Neural cell (in vitro differentiated cells): ENCODE measurements around the gene SLC12A1. TPM values are rescaled to one million over a fixed set of nuclear protein-coding genes. Genes with fewer than 3 reads are reported as not detected.

Experiments used
- H2AFZ ChIP-seq: fragments of 200-600, 300-800 bp; sonication (generic), shearing (Covaris generic); 2 replicates; pipeline ENCODE4 v1.6.0; 2014; ENCODE audit warnings: low read depth, mild to moderate bottlenecking, antibody characterized with exemption, low read length, moderate library complexity
- H3F3A ChIP-seq: fragments of 200-600 bp; shearing (Covaris generic); 2 replicates; pipeline ENCODE4 v1.6.1; 2016; ENCODE audit warnings: mild to moderate bottlenecking, moderate library complexity, mixed read lengths, antibody characterized with exemption, low read length; ENCODE audit not compliant: insufficient read depth, poor library complexity, severe bottlenecking
- H3K27ac ChIP-seq: fragments of 200-600, 300-800 bp; sonication (generic), shearing (Covaris generic); 2 replicates; pipeline ENCODE4 v1.5.1; 2014; ENCODE audit warnings: mild to moderate bottlenecking, low read length, moderate library complexity
- H3K27me3 ChIP-seq: fragments of 300-800, 200-600 bp; sonication (generic), shearing (Covaris generic); 2 replicates; pipeline ENCODE4 v1.6.0; 2014; ENCODE audit warnings: mild to moderate bottlenecking, low read depth, low read length, moderate library complexity; ENCODE audit not compliant: insufficient read depth
- H3K36me3 ChIP-seq: fragments of 300-800, 200-600 bp; sonication (generic), shearing (Covaris generic); 2 replicates; pipeline ENCODE4 v1.5.1; 2014; ENCODE audit warnings: mild to moderate bottlenecking, antibody characterized with exemption, low read length, moderate library complexity; ENCODE audit not compliant: insufficient read depth
- H3K4me2 ChIP-seq: fragments of 300-800, 200-600 bp; sonication (generic), shearing (Covaris generic); 2 replicates; pipeline ENCODE4 v1.6.0; 2014; ENCODE audit warnings: mild to moderate bottlenecking, low read length
- H3K4me3 ChIP-seq: fragments of 300-800, 200-600 bp; sonication (generic), shearing (Covaris generic); 2 replicates; pipeline ENCODE4 v1.5.1; 2014; ENCODE audit warnings: mild to moderate bottlenecking, low read length, moderate library complexity
- H3K79me2 ChIP-seq: fragments of 200-600 bp; shearing (Covaris generic); replicated peaks from 2 replicates; pipeline ENCODE4 v1.6.0; 2014; ENCODE audit warnings: mild to moderate bottlenecking, low read length, moderate library complexity; ENCODE audit not compliant: insufficient read depth
- H3K9ac ChIP-seq: fragments of 300-800, 200-600 bp; sonication (generic), shearing (Covaris generic); 2 replicates; pipeline ENCODE4 v1.6.1; 2016; ENCODE audit warnings: mild to moderate bottlenecking, low read length, mixed read lengths
- H3K9me2 ChIP-seq: fragments of 200-600 bp; shearing (Covaris generic); 2 replicates; pipeline ENCODE4 v1.6.1; 2016; ENCODE audit warnings: mild to moderate bottlenecking, low read length, mixed read lengths; ENCODE audit not compliant: insufficient read depth
- H3K9me3 ChIP-seq: fragments of 200-600, 300-800 bp; sonication (generic), shearing (Covaris generic); 2 replicates; pipeline ENCODE4 v1.6.1; 2016; ENCODE audit warnings: mild to moderate bottlenecking, mixed run types, low read length, moderate library complexity, mixed read lengths
- H4K20me1 ChIP-seq: fragments of 200-600 bp; shearing (Covaris generic); 2 replicates; pipeline ENCODE4 v1.6.1; 2016; ENCODE audit warnings: mild to moderate bottlenecking, mixed run types; ENCODE audit not compliant: insufficient read depth
- EP300 ChIP-seq: fragments of 450-650 bp; conservative IDR thresholded peaks from 2 replicates; pipeline ENCODE4 v1.6.1; 2014; ENCODE audit warnings: antibody characterized with exemption, mild to moderate bottlenecking, moderate library complexity; ENCODE audit not compliant: poor library complexity, severe bottlenecking
- EZH2 ChIP-seq: fragments of 200-600, 300-800 bp; shearing (Covaris generic), sonication (generic); IDR thresholded peaks from 2 replicates; pipeline ENCODE4 v1.6.1; 2014; ENCODE audit warnings: antibody characterized with exemption, low read length, borderline replicate concordance, mild to moderate bottlenecking; ENCODE audit not compliant: insufficient read depth, poor library complexity, severe bottlenecking
- MXI1 ChIP-seq: fragments of 450-650 bp; conservative IDR thresholded peaks from 2 replicates; pipeline ENCODE4 v1.6.1; 2014; ENCODE audit warnings: antibody characterized with exemption, mild to moderate bottlenecking; ENCODE audit not compliant: poor library complexity, severe bottlenecking
- POLR2AphosphoS5 ChIP-seq: IDR thresholded peaks from 2 replicates; pipeline ENCODE4 v1.6.1; 2012
- RAD21 ChIP-seq: fragments of 450-650 bp; conservative IDR thresholded peaks from 2 replicates; pipeline ENCODE4 v1.6.1; 2014; ENCODE audit warnings: antibody characterized with exemption, mild to moderate bottlenecking, moderate library complexity
- SMC3 ChIP-seq: fragments of 450-650 bp; conservative IDR thresholded peaks from 2 replicates; pipeline ENCODE4 v1.6.1; 2014; ENCODE audit warnings: antibody characterized with exemption, mild to moderate bottlenecking, moderate library complexity; ENCODE audit not compliant: poor library complexity
- TAF1 ChIP-seq: IDR thresholded peaks from 2 replicates; pipeline ENCODE4 v1.6.1; 2012; ENCODE audit warnings: low read depth
- polyA plus RNA-seq: library from polyadenylated mRNA; depleted of rRNA; stranded (reverse); fragments of >200 nt; gene quantifications from 2 replicates; pipeline ENCODE4 v1.2.3, GENCODE V29; 2014
- TF ChIP-seq, protein P1 (sequence below): IDR thresholded peaks from 2 replicates; pipeline ENCODE4 v1.6.1; 2012; ENCODE audit warnings: borderline replicate concordance
- TF ChIP-seq, protein P2 (sequence below): fragments of 450-650 bp; IDR thresholded peaks from 2 replicates; pipeline ENCODE4 v1.5.1; 2014; ENCODE audit warnings: antibody characterized with exemption, mild to moderate bottlenecking, moderate library complexity; ENCODE audit not compliant: poor library complexity, severe bottlenecking

The SLC12A1 gene
- polyA plus RNA-seq, 1 donor from 2014 or later, result 0.67 TPM

DNA sequence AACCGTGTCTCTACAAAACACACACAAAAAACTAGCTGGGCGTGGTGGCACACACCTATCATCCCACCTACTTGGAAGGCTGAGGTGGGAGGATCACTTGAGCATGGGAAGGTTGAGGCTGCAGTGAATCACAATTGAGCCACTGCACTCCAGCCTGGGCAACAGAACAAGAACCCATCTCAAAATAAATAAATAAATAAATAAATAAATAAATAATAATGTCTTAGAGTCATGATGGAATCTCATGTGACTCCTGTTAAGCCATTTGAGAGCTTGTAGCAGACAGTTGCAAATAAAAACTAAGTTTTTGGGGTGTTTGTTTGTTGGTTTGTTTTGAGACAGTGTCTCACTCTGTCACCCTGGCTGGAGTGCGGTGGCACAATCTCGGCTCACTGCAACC, 33.2 kb downstream of the SLC12A1 start:
- no peak overlapping the region for H3K4me2 ChIP-seq
- H3K9ac ChIP-seq, result no peak overlapping the region
- no peaks in the 10 kb centered on the region for H3K79me2 ChIP-seq
- no peaks in the 10 kb centered on the region for H3F3A ChIP-seq
- no peaks in the 10 kb centered on the region for H3K9me2 ChIP-seq
- H3K27me3 ChIP-seq, result no peaks in the 10 kb centered on the region
- no peak overlapping the region for H3K4me3 ChIP-seq
- no peak overlapping the region for H2AFZ ChIP-seq
- H3K9me3 ChIP-seq, result no peaks in the 10 kb centered on the region
- TF ChIP-seq TAF1 (no peak), POLR2AphosphoS5 (no peak), MXI1 (no peak)
- no peak overlapping the region for H3K27ac ChIP-seq
- no peaks in the 10 kb centered on the region for H3K36me3 ChIP-seq
- H4K20me1 ChIP-seq, result no peaks in the 10 kb centered on the region

DNA sequence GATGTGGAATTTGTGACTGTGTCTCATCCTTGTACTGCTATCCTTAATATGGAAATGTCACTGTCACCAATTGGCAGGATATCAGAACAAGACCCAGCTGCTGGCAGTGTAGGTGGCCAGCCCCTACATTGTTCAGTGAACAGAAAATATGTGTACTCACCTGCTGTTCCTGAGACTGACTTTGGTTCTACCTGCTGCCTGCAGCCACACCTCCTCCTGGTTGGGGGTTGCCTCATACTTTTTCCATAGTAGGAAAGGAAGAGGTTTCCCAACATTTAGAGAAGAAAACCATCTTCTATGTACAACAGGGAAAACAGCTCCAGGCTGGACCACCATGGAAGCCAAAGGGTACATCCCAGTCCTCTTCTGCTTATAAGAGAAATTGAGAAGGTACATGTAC, 35.9 kb downstream of the SLC12A1 start:
- no peak overlapping the region for H2AFZ ChIP-seq
- TF ChIP-seq MXI1 (no peak), EZH2 (no peak), POLR2AphosphoS5 (no peak), EP300 (no peak), SMC3 (no peak), TAF1 (no peak), RAD21 (no peak)
- TF ChIP-seq, protein P1, sequence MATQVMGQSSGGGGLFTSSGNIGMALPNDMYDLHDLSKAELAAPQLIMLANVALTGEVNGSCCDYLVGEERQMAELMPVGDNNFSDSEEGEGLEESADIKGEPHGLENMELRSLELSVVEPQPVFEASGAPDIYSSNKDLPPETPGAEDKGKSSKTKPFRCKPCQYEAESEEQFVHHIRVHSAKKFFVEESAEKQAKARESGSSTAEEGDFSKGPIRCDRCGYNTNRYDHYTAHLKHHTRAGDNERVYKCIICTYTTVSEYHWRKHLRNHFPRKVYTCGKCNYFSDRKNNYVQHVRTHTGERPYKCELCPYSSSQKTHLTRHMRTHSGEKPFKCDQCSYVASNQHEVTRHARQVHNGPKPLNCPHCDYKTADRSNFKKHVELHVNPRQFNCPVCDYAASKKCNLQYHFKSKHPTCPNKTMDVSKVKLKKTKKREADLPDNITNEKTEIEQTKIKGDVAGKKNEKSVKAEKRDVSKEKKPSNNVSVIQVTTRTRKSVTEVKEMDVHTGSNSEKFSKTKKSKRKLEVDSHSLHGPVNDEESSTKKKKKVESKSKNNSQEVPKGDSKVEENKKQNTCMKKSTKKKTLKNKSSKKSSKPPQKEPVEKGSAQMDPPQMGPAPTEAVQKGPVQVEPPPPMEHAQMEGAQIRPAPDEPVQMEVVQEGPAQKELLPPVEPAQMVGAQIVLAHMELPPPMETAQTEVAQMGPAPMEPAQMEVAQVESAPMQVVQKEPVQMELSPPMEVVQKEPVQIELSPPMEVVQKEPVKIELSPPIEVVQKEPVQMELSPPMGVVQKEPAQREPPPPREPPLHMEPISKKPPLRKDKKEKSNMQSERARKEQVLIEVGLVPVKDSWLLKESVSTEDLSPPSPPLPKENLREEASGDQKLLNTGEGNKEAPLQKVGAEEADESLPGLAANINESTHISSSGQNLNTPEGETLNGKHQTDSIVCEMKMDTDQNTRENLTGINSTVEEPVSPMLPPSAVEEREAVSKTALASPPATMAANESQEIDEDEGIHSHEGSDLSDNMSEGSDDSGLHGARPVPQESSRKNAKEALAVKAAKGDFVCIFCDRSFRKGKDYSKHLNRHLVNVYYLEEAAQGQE, result no peak
- TF ChIP-seq, protein P2, sequence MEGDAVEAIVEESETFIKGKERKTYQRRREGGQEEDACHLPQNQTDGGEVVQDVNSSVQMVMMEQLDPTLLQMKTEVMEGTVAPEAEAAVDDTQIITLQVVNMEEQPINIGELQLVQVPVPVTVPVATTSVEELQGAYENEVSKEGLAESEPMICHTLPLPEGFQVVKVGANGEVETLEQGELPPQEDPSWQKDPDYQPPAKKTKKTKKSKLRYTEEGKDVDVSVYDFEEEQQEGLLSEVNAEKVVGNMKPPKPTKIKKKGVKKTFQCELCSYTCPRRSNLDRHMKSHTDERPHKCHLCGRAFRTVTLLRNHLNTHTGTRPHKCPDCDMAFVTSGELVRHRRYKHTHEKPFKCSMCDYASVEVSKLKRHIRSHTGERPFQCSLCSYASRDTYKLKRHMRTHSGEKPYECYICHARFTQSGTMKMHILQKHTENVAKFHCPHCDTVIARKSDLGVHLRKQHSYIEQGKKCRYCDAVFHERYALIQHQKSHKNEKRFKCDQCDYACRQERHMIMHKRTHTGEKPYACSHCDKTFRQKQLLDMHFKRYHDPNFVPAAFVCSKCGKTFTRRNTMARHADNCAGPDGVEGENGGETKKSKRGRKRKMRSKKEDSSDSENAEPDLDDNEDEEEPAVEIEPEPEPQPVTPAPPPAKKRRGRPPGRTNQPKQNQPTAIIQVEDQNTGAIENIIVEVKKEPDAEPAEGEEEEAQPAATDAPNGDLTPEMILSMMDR, result no peak
- no peaks in the 10 kb centered on the region for H3K9me2 ChIP-seq
- no peaks in the 10 kb centered on the region for H3K9me3 ChIP-seq
- no peaks in the 10 kb centered on the region for H3K36me3 ChIP-seq
- H3K27me3 ChIP-seq, result no peaks in the 10 kb centered on the region
- H3F3A ChIP-seq, result no peaks in the 10 kb centered on the region
- H3K27ac ChIP-seq, result no peak overlapping the region
- no peaks in the 10 kb centered on the region for H4K20me1 ChIP-seq
- no peak overlapping the region for H3K9ac ChIP-seq
- H3K4me3 ChIP-seq, result no peak overlapping the region
- H3K4me2 ChIP-seq, result no peak overlapping the region
- no peaks in the 10 kb centered on the region for H3K79me2 ChIP-seq

- Histone ChIP-seq H3K4me2 (no peak overlapping the region), H3K27me3 (no peaks in the 10 kb centered on the region), H3K4me3 (no peak overlapping the region), H3K27ac (no peak overlapping the region), H3K9me3 (no peaks in the 10 kb centered on the region), H3K79me2 (no peaks in the 10 kb centered on the region), H3K9me2 (no peaks in the 10 kb centered on the region), H3F3A (no peaks in the 10 kb centered on the region), H3K9ac (no peak overlapping the region), H2AFZ (no peak overlapping the region), H4K20me1 (no peaks in the 10 kb centered on the region), H3K36me3 (no peaks in the 10 kb centered on the region)
- TF ChIP-seq EZH2 (no peak), SMC3 (no peak), POLR2AphosphoS5 (no peak)
Observed at GRCh38 chr15:48242535-48242934, 36.4 kb downstream of the SLC12A1 start.
